ES-I3 (cell line): ENCODE measurements around the gene NCKAP5.

Source experiments
- H3K36me3 ChIP-seq: 2 replicates; pipeline ENCODE4 v1.6.1; 2013; ENCODE audit warnings: mild to moderate bottlenecking, low read length, control low read depth, moderate library complexity; ENCODE audit not compliant: insufficient read depth
- H3K4me1 ChIP-seq: 2 replicates; pipeline ENCODE4 v1.6.1; 2013; ENCODE audit warnings: mild to moderate bottlenecking, control low read depth, low read length; ENCODE audit not compliant: insufficient read depth
- H3K9ac ChIP-seq: 2 replicates; pipeline ENCODE4 v1.6.1; 2013; ENCODE audit warnings: low read depth, mild to moderate bottlenecking, low read length, moderate library complexity
- H3K9me3 ChIP-seq: 2 replicates; pipeline ENCODE4 v1.6.1; 2013; ENCODE audit warnings: mild to moderate bottlenecking, low read length, moderate library complexity; ENCODE audit not compliant: control insufficient read depth, insufficient read depth

NCKAP5 gene

DNA sequence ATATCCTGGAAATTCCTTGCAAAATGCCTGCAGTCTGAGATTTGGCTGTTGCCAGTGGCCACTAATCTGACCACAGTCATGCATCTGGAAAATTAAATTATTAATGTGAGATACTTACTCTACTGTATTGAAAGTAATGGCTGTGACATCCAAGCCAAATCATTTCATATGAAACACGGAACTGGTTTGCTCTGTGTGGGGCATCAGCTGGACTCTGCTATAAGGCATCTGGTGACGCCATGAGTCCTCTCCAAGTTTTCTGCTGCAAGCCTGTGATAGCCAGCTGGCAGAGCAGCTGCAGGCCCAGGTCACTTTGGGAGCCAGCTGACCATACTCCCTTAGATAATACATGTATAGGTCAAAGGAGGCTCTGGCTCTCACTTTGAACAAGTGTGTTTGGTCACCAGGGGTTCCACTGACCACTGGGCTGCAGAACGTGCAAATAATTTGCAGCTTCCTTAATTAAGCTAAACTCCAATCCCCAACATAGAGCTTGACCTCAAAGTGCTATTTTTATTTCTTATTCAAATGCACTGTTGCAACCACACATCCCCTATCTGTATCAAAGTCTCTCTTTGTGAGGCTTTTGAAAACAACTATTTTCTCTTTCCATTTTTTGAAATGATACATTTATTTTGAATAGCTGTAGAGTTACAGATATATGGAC, 152.9 kb downstream of the NCKAP5 start:
- H3K4me1 ChIP-seq, result peaks cover 5% of the 10 kb centered on the region; the same call in 1 of the 2 replicates
- H3K9me3 ChIP-seq, result no peaks in the 10 kb centered on the region
- H3K9ac ChIP-seq, result no peak overlapping the region
- H3K36me3 ChIP-seq, result no peaks in the 10 kb centered on the region

DNA sequence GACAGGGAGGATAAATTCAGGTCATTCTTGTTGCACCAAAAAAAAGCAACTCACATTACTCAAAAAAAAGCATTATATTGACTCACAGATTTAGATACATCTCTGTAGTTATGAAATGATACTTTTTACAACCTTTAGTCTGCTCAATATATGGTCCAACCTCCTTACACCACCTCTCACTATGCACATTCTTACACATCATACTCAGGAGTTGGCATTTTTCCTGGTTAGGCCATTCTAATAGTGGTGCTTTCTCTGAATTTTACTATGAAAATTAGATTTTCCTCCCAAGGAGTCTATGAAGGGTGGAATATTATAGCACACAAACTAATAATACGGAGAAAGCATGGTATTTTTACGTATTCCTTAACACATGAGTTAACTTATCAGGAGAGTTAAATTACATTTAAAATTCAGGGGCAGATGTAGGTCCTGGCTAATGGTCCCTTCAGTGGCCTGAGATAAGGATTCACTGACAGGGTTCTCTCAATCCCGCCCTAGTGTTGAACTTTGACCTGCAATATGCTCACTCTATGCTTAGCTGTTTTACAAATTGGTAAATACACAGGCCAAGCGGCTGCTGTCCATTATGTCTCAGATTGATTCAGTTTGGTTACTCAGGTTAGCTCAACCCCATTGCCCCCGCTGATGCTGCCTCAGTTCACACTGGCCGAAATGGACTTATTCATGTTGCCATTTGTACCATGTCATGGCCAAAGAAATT, 153.6 kb downstream of the NCKAP5 start:
- Histone ChIP-seq H3K36me3 (no peaks in the 10 kb centered on the region), H3K9me3 (no peaks in the 10 kb centered on the region), H3K4me1 (peaks cover 5% of the 10 kb centered on the region; the same call in 1 of the 2 replicates), H3K9ac (no peak overlapping the region)

- no peaks in the 10 kb centered on the region for H3K36me3 ChIP-seq
- H3K9me3 ChIP-seq, result no peaks in the 10 kb centered on the region
- H3K9ac ChIP-seq, result no peak overlapping the region
- H3K4me1 ChIP-seq, result peaks cover 5% of the 10 kb centered on the region; the same call in 1 of the 2 replicates
Observed at GRCh38 chr2:133413863-133414262, 154.4 kb downstream of the NCKAP5 start.

GRCh38 chr2:133412694-133413093, 155.6 kb downstream of the NCKAP5 start:
- H3K9ac ChIP-seq, result no peak overlapping the region
- H3K4me1 ChIP-seq, result peaks cover 2% of the 10 kb centered on the region; the same call in 1 of the 2 replicates
- no peaks in the 10 kb centered on the region for H3K9me3 ChIP-seq
- no peaks in the 10 kb centered on the region for H3K36me3 ChIP-seq

- no peaks in the 10 kb centered on the region for H3K4me1 ChIP-seq
Observed at GRCh38 chr2:133411857-133412256, 156.4 kb downstream of the NCKAP5 start.

GRCh38 chr2:133411101-133411500, 157.2 kb downstream of the NCKAP5 start:
- Histone ChIP-seq H3K9me3 (no peaks in the 10 kb centered on the region), H3K9ac (no peak overlapping the region), H3K36me3 (no peaks in the 10 kb centered on the region), H3K4me1 (no peaks in the 10 kb centered on the region)

More at GRCh38 chr2:133411857-133412256, 156.4 kb downstream of the NCKAP5 start:
- Histone ChIP-seq H3K36me3 (no peaks in the 10 kb centered on the region), H3K9me3 (no peaks in the 10 kb centered on the region), H3K9ac (no peak overlapping the region)

DNA sequence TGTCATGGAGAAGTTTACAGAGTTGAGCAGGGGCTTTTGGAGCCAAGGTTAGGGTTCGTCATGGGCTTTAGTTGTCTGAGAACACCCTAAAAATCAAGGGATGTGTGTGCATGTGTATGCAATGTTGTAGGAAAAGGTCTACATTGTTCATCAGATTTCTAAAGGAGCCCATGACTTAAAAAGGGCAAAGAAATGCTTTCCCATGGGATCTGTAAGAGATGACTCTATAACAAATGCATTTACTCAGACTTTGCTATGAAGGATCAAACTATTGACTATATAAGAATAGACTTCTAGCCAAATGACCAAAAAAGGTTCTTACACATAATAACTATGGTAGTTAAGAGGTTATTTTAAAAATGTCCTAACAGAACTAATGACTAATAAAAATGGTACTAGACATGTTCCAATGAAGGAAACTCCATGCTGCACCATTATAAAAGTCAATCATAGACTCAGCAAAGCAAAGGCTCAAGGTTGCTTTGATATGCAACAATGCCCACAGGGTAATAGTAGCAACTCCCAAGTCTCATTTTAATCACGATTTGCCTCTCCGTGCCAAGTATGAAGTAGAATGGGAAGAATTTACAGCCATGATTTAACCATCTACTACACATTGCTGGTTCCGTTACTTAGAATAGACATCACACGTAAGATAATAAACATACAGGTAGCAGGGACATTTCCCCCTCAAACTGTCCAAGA, 158.5 kb downstream of the NCKAP5 start:
- Histone ChIP-seq H3K9ac (no peak overlapping the region), H3K9me3 (no peaks in the 10 kb centered on the region), H3K4me1 (no peaks in the 10 kb centered on the region), H3K36me3 (no peaks in the 10 kb centered on the region)

GRCh38 chr2:133408671-133409070, 159.6 kb downstream of the NCKAP5 start:
- Histone ChIP-seq H3K36me3 (no peaks in the 10 kb centered on the region), H3K4me1 (no peaks in the 10 kb centered on the region), H3K9ac (no peak overlapping the region), H3K9me3 (no peaks in the 10 kb centered on the region)

DNA sequence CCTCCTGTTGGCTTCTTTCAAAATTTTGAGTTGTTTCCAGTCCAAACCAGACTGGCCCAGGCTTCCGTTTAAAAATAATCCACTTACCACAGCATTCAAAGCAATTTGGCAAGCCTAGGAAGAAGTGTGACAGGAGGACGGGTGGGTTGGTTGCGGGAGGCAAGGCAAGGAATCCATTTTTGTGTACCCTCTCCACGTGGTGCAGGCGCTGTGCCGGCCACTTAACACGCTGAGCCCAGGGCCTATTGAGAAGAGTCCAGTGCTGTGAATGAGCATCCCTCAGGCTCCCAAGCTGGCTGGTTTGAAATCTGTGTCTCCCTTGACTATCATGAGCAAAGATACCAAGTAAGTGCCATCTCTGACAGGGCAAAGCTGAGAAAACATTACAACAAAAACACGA, 160.9 kb downstream of the NCKAP5 start:
- no peaks in the 10 kb centered on the region for H3K36me3 ChIP-seq
- no peaks in the 10 kb centered on the region for H3K9me3 ChIP-seq
- no peaks in the 10 kb centered on the region for H3K4me1 ChIP-seq
- H3K9ac ChIP-seq, result no peak overlapping the region

- Histone ChIP-seq H3K36me3 (no peaks in the 10 kb centered on the region), H3K4me1 (no peaks in the 10 kb centered on the region), H3K9ac (no peak overlapping the region), H3K9me3 (no peaks in the 10 kb centered on the region)
Observed at GRCh38 chr2:133405252-133405651, 163.0 kb downstream of the NCKAP5 start.

- H3K36me3 ChIP-seq, result no peaks in the 10 kb centered on the region
- H3K9ac ChIP-seq, result no peak overlapping the region
- H3K4me1 ChIP-seq, result no peaks in the 10 kb centered on the region
- H3K9me3 ChIP-seq, result no peaks in the 10 kb centered on the region
Observed at GRCh38 chr2:133400411-133400810, 167.9 kb downstream of the NCKAP5 start.

DNA sequence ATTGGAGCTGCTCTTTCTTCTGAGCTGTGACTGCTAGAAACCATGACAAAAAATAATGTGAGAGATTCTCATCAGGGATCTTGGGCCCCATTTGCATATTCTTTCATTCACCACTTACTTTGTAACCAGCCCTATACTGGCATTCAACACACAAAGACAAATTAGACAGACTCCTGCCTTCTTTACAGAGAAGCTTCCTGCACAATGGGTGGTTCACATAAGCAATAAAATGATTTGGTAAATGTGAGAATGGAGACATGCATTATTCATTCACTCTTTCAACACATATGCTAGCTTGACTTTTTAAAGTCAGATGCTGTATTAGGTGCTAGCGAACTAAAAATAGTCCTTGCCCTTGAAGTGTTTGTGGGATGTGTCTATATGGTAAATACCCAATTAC, 174.4 kb downstream of the NCKAP5 start:
- Histone ChIP-seq H3K4me1 (no peaks in the 10 kb centered on the region), H3K9me3 (peaks cover 6% of the 10 kb centered on the region; the same call in 1 of the 2 replicates), H3K36me3 (no peaks in the 10 kb centered on the region), H3K9ac (no peak overlapping the region)

DNA sequence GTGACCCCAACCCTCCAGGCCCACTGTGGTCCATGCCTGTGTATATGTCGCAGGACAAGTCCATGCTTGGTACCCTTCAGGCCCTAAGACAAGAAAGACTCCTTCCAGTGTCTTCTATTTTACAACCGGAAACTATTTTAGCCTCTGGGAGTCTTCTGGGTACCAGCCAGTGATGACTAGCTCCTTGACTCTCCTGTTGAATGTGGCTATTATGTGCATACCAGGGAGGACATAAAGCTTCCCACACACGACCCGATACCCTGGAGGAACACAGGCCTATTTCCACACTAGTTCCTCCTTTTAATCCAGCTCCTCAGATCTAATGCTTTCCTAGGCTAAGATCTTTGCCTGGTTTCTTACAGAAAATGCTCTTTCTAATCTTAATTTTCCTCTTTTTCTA, 178.1 kb downstream of the NCKAP5 start:
- Histone ChIP-seq H3K9ac (no peak overlapping the region), H3K36me3 (no peaks in the 10 kb centered on the region)

GRCh38 chr2:133389569-133389968, 178.7 kb downstream of the NCKAP5 start:
- Histone ChIP-seq H3K9ac (no peak overlapping the region), H3K4me1 (no peaks in the 10 kb centered on the region), H3K36me3 (no peaks in the 10 kb centered on the region), H3K9me3 (peaks cover 8% of the 10 kb centered on the region; the same call in 1 of the 2 replicates)

More for the DNA sequence above, 178.1 kb downstream of the NCKAP5 start:
- Histone ChIP-seq H3K4me1 (no peaks in the 10 kb centered on the region), H3K9me3 (peaks cover 8% of the 10 kb centered on the region; the same call in 1 of the 2 replicates)
